ENCODE data around the gene GNAZ. TPM values are rescaled to one million over a fixed set of nuclear protein-coding genes. Genes with fewer than 3 reads are reported as not detected.

The GNAZ gene
- total RNA-seq, 1 donor = 1.3 TPM

DNA sequence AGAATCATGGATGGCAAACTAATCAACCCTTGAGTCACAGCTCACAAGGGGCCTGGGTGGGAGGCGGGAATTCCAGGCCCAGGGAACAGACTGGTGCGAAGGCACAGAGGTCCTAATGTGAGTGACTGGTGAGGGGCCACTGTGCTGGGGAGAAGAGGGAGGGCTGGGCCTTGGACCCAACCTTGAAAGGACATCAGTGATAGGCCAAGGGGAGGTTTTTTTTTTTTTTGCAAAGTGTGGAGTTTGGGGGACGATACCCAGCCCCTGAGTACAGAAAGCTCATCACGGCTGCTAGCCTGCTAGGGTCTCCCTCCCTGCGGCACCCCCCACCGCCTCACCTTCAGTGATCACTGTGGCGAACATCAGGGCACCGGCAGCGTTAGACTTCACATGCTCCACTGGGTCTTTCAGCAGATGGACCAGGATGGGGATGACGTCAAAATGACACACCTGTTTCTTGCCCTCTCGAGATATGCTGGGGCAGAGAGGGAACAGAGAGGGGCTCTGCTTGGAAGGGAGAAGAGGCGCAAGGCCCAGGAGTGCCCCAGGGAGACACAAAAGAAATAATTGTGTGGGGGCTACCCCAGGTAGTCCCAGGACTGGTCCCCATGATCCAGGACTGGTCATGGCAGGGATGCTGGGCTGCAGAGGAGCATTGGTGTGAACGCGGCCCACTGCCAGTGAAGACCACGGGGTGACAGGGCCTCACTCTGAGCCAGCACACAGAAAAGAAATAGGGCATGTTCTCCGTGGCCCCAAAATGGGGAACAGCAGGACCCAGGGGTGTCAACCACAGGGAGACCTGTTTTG lies 8.6 kb upstream of the GNAZ start:
- no peak for DNase-seq (ENCODE audit: low read depth)
- TF ChIP-seq CTCF (IDR thresholded peaks at IDR 0.05; ENCODE audit: insufficient read depth, low read depth, low read length) = no peak
- H3K4me3 ChIP-seq (ENCODE audit: low read depth, low read length) = no peak overlapping the region

GRCh38 chr22:23062616-23063538 lies 7.4 kb upstream of the GNAZ start:
- DNase-seq (ENCODE audit: low read depth) = no peak
- no peak for TF ChIP-seq CTCF (IDR thresholded peaks at IDR 0.05; ENCODE audit: insufficient read depth, low read depth, low read length)
- no peak overlapping the region for H3K4me3 ChIP-seq (ENCODE audit: low read depth, low read length)

DNA sequence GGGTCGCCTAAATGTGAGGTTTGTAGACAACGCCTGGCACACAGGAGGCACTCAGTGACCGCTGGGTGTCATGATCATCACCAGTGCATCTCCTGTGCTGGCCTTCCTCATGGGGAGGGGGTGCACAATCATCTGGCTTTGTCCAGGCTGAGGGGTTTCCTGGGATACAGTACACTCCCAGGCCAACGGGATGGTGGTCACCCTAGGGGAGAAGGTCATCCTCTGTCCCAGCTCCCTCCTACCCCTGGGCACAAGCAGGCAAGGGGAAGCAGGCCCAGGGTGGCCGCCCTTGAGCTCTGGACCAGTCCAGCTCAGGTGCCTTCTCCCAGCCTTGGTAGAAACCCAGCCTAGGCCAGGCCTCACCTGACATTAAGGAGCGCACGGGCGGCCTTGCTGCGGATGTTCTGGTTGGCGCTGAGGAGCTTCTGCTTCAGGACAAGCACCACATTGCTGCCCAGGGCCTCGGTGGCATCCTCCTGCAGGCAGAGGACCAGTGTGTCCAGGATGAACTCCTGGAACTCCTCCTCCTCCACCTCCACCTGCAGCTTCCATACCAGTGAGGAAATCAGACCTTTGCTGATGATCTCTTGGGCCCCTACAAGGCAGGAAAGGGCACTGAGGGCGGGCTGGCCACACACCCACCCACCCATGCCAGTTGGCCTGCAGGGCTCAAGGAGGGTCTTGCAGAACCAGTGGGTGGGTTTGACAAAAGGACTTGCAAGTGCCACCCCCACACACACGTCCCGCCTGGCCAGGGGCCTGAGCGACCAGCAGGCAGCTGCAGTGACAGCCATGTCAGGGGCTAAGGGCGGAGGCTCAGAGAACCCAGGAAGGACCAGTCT lies 6.6 kb upstream of the GNAZ start:
- no peak for TF ChIP-seq CTCF (IDR thresholded peaks at IDR 0.05; ENCODE audit: insufficient read depth, low read depth, low read length)
- no peak overlapping the region for H3K4me3 ChIP-seq (ENCODE audit: low read depth, low read length)
- DNase-seq (ENCODE audit: low read depth) = no peak

- H3K4me3 ChIP-seq (ENCODE audit: low read depth, low read length) = no peak overlapping the region
- no peak for TF ChIP-seq CTCF (IDR thresholded peaks at IDR 0.05; ENCODE audit: insufficient read depth, low read depth, low read length)
- no peak for DNase-seq (ENCODE audit: low read depth)
Observed at GRCh38 chr22:23064381-23065068, 5.8 kb upstream of the GNAZ start.

- H3K4me3 ChIP-seq (ENCODE audit: low read depth, low read length) = no peak overlapping the region
- no peak for DNase-seq (ENCODE audit: low read depth)
- TF ChIP-seq CTCF (IDR thresholded peaks at IDR 0.05; ENCODE audit: insufficient read depth, low read depth, low read length) = no peak
Observed at GRCh38 chr22:23065069-23065451, 5.3 kb upstream of the GNAZ start.

All from fibroblast of villous mesenchyme (primary cell).